ENCODE data around the gene ALK. TPM values are rescaled to one million over a fixed set of nuclear protein-coding genes. Genes with fewer than 3 reads are reported as not detected.

The ALK gene
- total and polyA plus RNA-seq, 2 experiments from 2014 or later: 0.35 TPM; not detected in 1

GRCh38 chr2:29502460-29502911 lies 418.9 kb downstream of the ALK start (continued):
- TF ChIP-seq ZNF462 (CRISPR knock-in tag; IDR thresholded peaks at IDR 0.05) (no peak), POLR2AphosphoS5 (IDR thresholded peaks at IDR 0.05; ENCODE audit: low read depth) (no peak)

GRCh38 chr2:29497375-29497774 lies 424.0 kb downstream of the ALK start:
- Mint-ChIP-seq H3K27me3 (ENCODE audit: insufficient read depth, low read depth, poor library complexity) (peaks cover 3% of the 10 kb centered on the region), H3K36me3 (ENCODE audit: low read depth) (no peaks in the 10 kb centered on the region), H3K27ac (no peak overlapping the region), H3K9me3 (no peaks in the 10 kb centered on the region), H3K4me1 (no peaks in the 10 kb centered on the region; the same call in none of the 3 replicates), H3K4me3 (no peak overlapping the region)
- Histone ChIP-seq H3K4me3 (no peak overlapping the region), H3K27ac (ENCODE audit: low read depth) (no peak overlapping the region), H3K4me1 (ENCODE audit: insufficient read depth) (no peaks in the 10 kb centered on the region), H3K27me3 (ENCODE audit: insufficient read depth) (no peaks in the 10 kb centered on the region), H3K4me2 (no peak overlapping the region), H3K9me2 (ENCODE audit: insufficient read depth) (peaks cover 15% of the 10 kb centered on the region), H2AFZ (no peak overlapping the region), H3F3A (replicated peaks; ENCODE audit: low read depth) (no peaks in the 10 kb centered on the region), H4K20me1 (replicated peaks; ENCODE audit: insufficient read depth) (no peaks in the 10 kb centered on the region), H3K36me3 (ENCODE audit: insufficient read depth) (no peaks in the 10 kb centered on the region), H3K79me2 (replicated peaks; ENCODE audit: insufficient read depth) (no peaks in the 10 kb centered on the region)
- ATAC-seq (no peak), DNase-seq (ENCODE audit: low spot score) (no peak)
- TF ChIP-seq STAT1 (IDR thresholded peaks at IDR 0.05; ENCODE audit: unreplicated experiment) (no peak), POLR2AphosphoS5 (IDR thresholded peaks at IDR 0.05; ENCODE audit: low read depth) (no peak), ZNF114 (CRISPR knock-in tag; IDR thresholded peaks at IDR 0.05) (no peak), ETS1 (IDR thresholded peaks at IDR 0.05) (no peak)
